Mesendoderm (in vitro differentiated cells): ENCODE data around the gene EFCAB11.

ENCODE experiments used
- DNase-seq: peaks from one replicate; pipeline ENCODE4 v3.0.0; 2013
- H2AK5ac ChIP-seq: 2 replicates; pipeline ENCODE4 v1.6.1; 2013; ENCODE audit warnings: low read length, inconsistent platforms
- H2BK120ac ChIP-seq: 2 replicates; pipeline ENCODE4 v1.6.1; 2013; ENCODE audit warnings: low read depth, mild to moderate bottlenecking, low read length, moderate library complexity, mixed read lengths
- H2BK15ac ChIP-seq: replicated peaks from 2 replicates; pipeline ENCODE4 v1.6.1; 2013; ENCODE audit warnings: low read depth, mild to moderate bottlenecking, moderate library complexity
- H2BK5ac ChIP-seq: 2 replicates; pipeline ENCODE4 v1.6.1; 2013; ENCODE audit warnings: low read length, inconsistent platforms
- H3K18ac ChIP-seq: 2 replicates; pipeline ENCODE4 v1.6.1; 2013; ENCODE audit warnings: mild to moderate bottlenecking, low read length, mixed read lengths
- H3K23ac ChIP-seq: one replicate; pipeline ENCODE4 v1.6.1; 2013; ENCODE audit warnings: low read length
- H3K27ac ChIP-seq: 2 replicates; pipeline ENCODE4 v1.5.1; 2013; ENCODE audit warnings: low read depth, mild to moderate bottlenecking, inconsistent platforms, low read length, moderate library complexity
- H3K27me3 ChIP-seq: 2 replicates; pipeline ENCODE4 v1.6.1; 2013; ENCODE audit warnings: low read length, control low read depth, mild to moderate bottlenecking, inconsistent platforms; ENCODE audit not compliant: insufficient read depth, poor library complexity
- H3K36me3 ChIP-seq: 2 replicates; pipeline ENCODE4 v1.6.1; 2013; ENCODE audit warnings: low read length, inconsistent platforms; ENCODE audit not compliant: control insufficient read depth, insufficient read depth
- H3K4ac ChIP-seq: one replicate; pipeline ENCODE4 v1.6.1; 2013; ENCODE audit warnings: low read depth, mild to moderate bottlenecking, low read length, moderate library complexity
- H3K4me1 ChIP-seq: 2 replicates; pipeline ENCODE4 v1.6.1; 2013; ENCODE audit warnings: low read depth, low read length, inconsistent platforms; ENCODE audit not compliant: control insufficient read depth
- H3K4me2 ChIP-seq: 2 replicates; pipeline ENCODE4 v1.6.1; 2013; ENCODE audit warnings: low read length
- H3K4me3 ChIP-seq: 2 replicates; pipeline ENCODE4 v1.5.1; 2013; ENCODE audit warnings: mild to moderate bottlenecking, low read length
- H3K56ac ChIP-seq: one replicate; pipeline ENCODE4 v1.6.1; 2013; ENCODE audit warnings: low read length
- H3K79me1 ChIP-seq: 2 replicates; pipeline ENCODE4 v1.6.1; 2013; ENCODE audit warnings: low read length, inconsistent platforms
- H3K79me2 ChIP-seq: 2 replicates; pipeline ENCODE4 v1.6.1; 2013; ENCODE audit warnings: mild to moderate bottlenecking, low read length; ENCODE audit not compliant: control insufficient read depth, insufficient read depth
- H3K9ac ChIP-seq: 2 replicates; pipeline ENCODE4 v1.6.1; 2013; ENCODE audit warnings: low read length, inconsistent platforms
- H4K5ac ChIP-seq: one replicate; pipeline ENCODE4 v1.6.1; 2013; ENCODE audit warnings: low read length
- H4K8ac ChIP-seq: one replicate; pipeline ENCODE4 v1.6.1; 2013; ENCODE audit warnings: low read depth, mild to moderate bottlenecking, control low read depth, low read length, moderate library complexity
- WGBS: extraction: QIAGEN DNeasy Blood & Tissue Kit; methylation state at CpG from one replicate; pipeline ENCODE4 v1.1.7; 2013; ENCODE audit warnings: low lambda C conversion rate, missing lambda C conversion rate; ENCODE audit not compliant: insufficient coverage; ENCODE audit errors: extremely low coverage; 5-methylcytosine and 5-hydroxymethylcytosine counted together

EFCAB11 gene

DNA sequence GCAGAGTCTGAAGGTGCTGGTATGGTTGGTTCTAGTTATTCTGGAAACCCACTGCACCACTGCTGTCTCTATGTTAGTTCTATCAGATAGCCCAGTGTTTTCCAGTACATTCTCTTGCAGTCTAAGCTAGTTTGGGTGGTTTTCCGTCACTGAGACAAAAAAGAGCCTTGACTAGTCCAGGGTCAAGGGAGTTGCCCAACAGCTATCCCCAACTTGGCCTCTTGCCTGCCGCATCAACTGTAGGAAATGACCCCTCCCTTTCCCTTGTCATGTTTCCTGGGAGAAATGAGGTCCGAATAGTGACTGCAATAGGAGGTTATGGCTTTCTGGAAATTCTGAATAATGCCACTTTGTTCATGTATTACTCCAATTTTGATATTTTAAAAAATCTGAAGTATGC lies 160.4 kb downstream of the EFCAB11 start:
- Histone ChIP-seq H4K5ac (no peak overlapping the region), H4K8ac (no peak overlapping the region), H2AK5ac (no peak overlapping the region), H3K27me3 (no peaks in the 10 kb centered on the region), H2BK5ac (no peak overlapping the region), H2BK15ac (no peak overlapping the region), H3K79me1 (no peaks in the 10 kb centered on the region), H3K4ac (no peak overlapping the region), H3K4me1 (no peaks in the 10 kb centered on the region), H3K18ac (no peak overlapping the region), H3K36me3 (no peaks in the 10 kb centered on the region), H3K23ac (no peak overlapping the region), H3K79me2 (no peaks in the 10 kb centered on the region), H3K9ac (no peak overlapping the region), H3K27ac (no peak overlapping the region), H2BK120ac (no peak overlapping the region), H3K4me2 (no peak overlapping the region), H3K4me3 (no peak overlapping the region), H3K56ac (no peak overlapping the region)
- no peak for DNase-seq
- WGBS = no CpG with 5 or more reads among the region's 3 CpGs

- no peak overlapping the region for H3K18ac ChIP-seq
- no peak overlapping the region for H4K8ac ChIP-seq
- H4K5ac ChIP-seq = no peak overlapping the region
- no peaks in the 10 kb centered on the region for H3K4me1 ChIP-seq
- no peak overlapping the region for H2BK120ac ChIP-seq
- H3K4ac ChIP-seq = no peak overlapping the region
- H2AK5ac ChIP-seq = no peak overlapping the region
- H3K4me3 ChIP-seq = no peak overlapping the region
- H2BK15ac ChIP-seq = no peak overlapping the region
- H3K4me2 ChIP-seq = no peak overlapping the region
- H3K79me1 ChIP-seq = no peaks in the 10 kb centered on the region
- H3K27ac ChIP-seq = no peak overlapping the region
- H3K27me3 ChIP-seq = no peaks in the 10 kb centered on the region
- no peak overlapping the region for H3K9ac ChIP-seq
- H3K56ac ChIP-seq = no peak overlapping the region
- no peak for DNase-seq
- H3K23ac ChIP-seq = no peak overlapping the region
- no peaks in the 10 kb centered on the region for H3K79me2 ChIP-seq
- no CpG with 5 or more reads among the region's 2 CpGs for WGBS
- H2BK5ac ChIP-seq = no peak overlapping the region
- H3K36me3 ChIP-seq = no peaks in the 10 kb centered on the region
Observed at GRCh38 chr14:89793367-89793716, 161.2 kb downstream of the EFCAB11 start.

- Histone ChIP-seq H3K23ac (no peak overlapping the region), H4K5ac (no peak overlapping the region), H2BK120ac (no peak overlapping the region), H3K18ac (no peak overlapping the region), H3K27ac (no peak overlapping the region), H3K4ac (no peak overlapping the region), H3K4me1 (no peaks in the 10 kb centered on the region), H2BK15ac (no peak overlapping the region), H4K8ac (no peak overlapping the region), H2AK5ac (no peak overlapping the region), H3K56ac (no peak overlapping the region), H3K4me2 (no peak overlapping the region), H3K79me2 (no peaks in the 10 kb centered on the region), H2BK5ac (no peak overlapping the region), H3K79me1 (no peaks in the 10 kb centered on the region), H3K36me3 (no peaks in the 10 kb centered on the region), H3K4me3 (no peak overlapping the region), H3K27me3 (no peaks in the 10 kb centered on the region), H3K9ac (no peak overlapping the region)
- DNase-seq = no peak
- WGBS = no CpG with 5 or more reads among the region's 12 CpGs
Observed at GRCh38 chr14:89792489-89793366, 161.8 kb downstream of the EFCAB11 start.

DNA sequence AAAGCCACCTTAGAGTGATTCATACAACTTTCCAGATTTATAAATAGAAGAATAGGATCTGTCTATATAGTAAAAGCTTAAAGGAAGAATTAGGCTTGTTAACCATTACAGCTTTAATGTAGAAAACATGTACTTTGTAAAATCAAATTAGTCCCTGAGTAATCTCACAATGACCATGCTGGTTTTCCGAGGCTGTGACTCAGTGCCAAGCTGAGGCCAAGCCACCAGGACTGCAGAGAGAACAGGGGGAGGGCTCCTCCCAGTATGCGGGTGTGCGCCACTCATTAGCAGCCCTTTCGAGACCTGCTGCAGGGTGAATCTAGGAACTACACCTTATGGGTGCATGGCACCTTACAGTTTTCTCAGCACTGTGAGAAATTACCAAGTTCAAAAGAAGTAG lies 167.0 kb downstream of the EFCAB11 start:
- no peak for DNase-seq

DNA sequence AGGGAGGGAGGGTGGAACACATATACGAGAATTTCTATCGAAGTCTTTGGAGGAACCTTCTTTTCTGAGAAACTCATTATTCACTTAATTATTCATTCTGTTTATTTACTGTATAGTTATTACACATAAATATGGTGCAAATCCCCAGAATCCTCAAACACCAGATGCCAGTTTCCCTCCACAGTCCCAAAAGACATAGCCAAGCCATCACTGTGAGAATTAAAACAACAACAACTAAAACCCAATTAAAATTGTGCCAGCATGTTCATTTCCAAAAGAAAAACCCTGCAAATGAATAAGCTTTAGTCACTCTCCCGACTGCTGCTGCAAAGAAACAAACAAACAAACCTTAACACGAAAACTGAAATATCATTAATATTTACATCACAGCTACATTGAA lies 173.5 kb downstream of the EFCAB11 start:
- Histone ChIP-seq H3K4me1 (no peaks in the 10 kb centered on the region), H3K18ac (no peak overlapping the region), H2BK5ac (no peak overlapping the region), H4K8ac (no peak overlapping the region), H2BK15ac (no peak overlapping the region), H3K23ac (no peak overlapping the region), H2AK5ac (no peak overlapping the region), H3K9ac (no peak overlapping the region), H4K5ac (no peak overlapping the region), H3K79me1 (no peaks in the 10 kb centered on the region), H3K4me3 (no peak overlapping the region), H3K27me3 (no peaks in the 10 kb centered on the region), H3K4me2 (no peak overlapping the region), H3K4ac (no peak overlapping the region), H3K27ac (no peak overlapping the region), H3K56ac (no peak overlapping the region), H3K79me2 (no peaks in the 10 kb centered on the region), H3K36me3 (no peaks in the 10 kb centered on the region), H2BK120ac (no peak overlapping the region)
- WGBS = no CpG with 5 or more reads among the region's 4 CpGs
- no peak for DNase-seq

More for the DNA sequence above, 167.0 kb downstream of the EFCAB11 start:
- H3K4ac ChIP-seq = no peak overlapping the region
- no peaks in the 10 kb centered on the region for H3K4me1 ChIP-seq
- no peak overlapping the region for H3K56ac ChIP-seq
- no peak overlapping the region for H3K9ac ChIP-seq
- H3K23ac ChIP-seq = no peak overlapping the region
- H2BK15ac ChIP-seq = no peak overlapping the region
- no peak overlapping the region for H2AK5ac ChIP-seq
- H3K4me2 ChIP-seq = no peak overlapping the region
- no peak overlapping the region for H2BK120ac ChIP-seq
- no peak overlapping the region for H4K5ac ChIP-seq
- H3K27me3 ChIP-seq = no peaks in the 10 kb centered on the region
- no peaks in the 10 kb centered on the region for H3K36me3 ChIP-seq
- no peak overlapping the region for H3K27ac ChIP-seq
- no peak overlapping the region for H3K18ac ChIP-seq
- no peak overlapping the region for H3K4me3 ChIP-seq
- no peaks in the 10 kb centered on the region for H3K79me2 ChIP-seq
- no peak overlapping the region for H2BK5ac ChIP-seq
- WGBS = no CpG with 5 or more reads among the region's 4 CpGs
- no peaks in the 10 kb centered on the region for H3K79me1 ChIP-seq
- no peak overlapping the region for H4K8ac ChIP-seq

GRCh38 chr14:89779707-89780106 lies 174.8 kb downstream of the EFCAB11 start:
- Histone ChIP-seq H3K4me3 (no peak overlapping the region), H3K36me3 (no peaks in the 10 kb centered on the region), H3K27ac (no peak overlapping the region), H4K8ac (no peak overlapping the region), H3K4ac (no peak overlapping the region), H3K9ac (no peak overlapping the region), H3K4me2 (no peak overlapping the region), H3K23ac (no peak overlapping the region), H2AK5ac (no peak overlapping the region), H2BK15ac (no peak overlapping the region), H3K56ac (no peak overlapping the region), H3K18ac (no peak overlapping the region), H3K27me3 (no peaks in the 10 kb centered on the region), H3K79me1 (no peaks in the 10 kb centered on the region), H4K5ac (no peak overlapping the region), H3K79me2 (no peaks in the 10 kb centered on the region), H2BK5ac (no peak overlapping the region), H3K4me1 (no peaks in the 10 kb centered on the region), H2BK120ac (no peak overlapping the region)
- peak; percentile 50 for DNase-seq
- no CpG with 5 or more reads among the region's 8 CpGs for WGBS
